Mucosa of descending colon (tissue), 3 donors: ENCODE measurements around the gene SEMA6D. TPM values are rescaled to one million over a fixed set of nuclear protein-coding genes. Genes with fewer than 3 reads are reported as not detected.

Experiments used
- ATAC-seq: fragments of 200-7000 bp; cut with Tn5 transposase; one replicate; pipeline ENCODE4 v1.9.1; 2020; ENCODE audit warnings: mild to moderate bottlenecking, moderate library complexity
- DNase-seq, 3 donors: peaks; one replicate each; pipeline ENCODE4 v3.0.0-alpha.2; 2020
- H3K36me3 ChIP-seq: fragments of 200-600 bp; one replicate; pipeline ENCODE4 v1.8.0; 2021; ENCODE audit warnings: low read depth, mild to moderate bottlenecking
- H3K4me1 ChIP-seq: fragments of 200-600 bp; one replicate; pipeline ENCODE4 v1.8.0; 2021; ENCODE audit warnings: low read depth, mild to moderate bottlenecking
- H3K4me3 ChIP-seq: fragments of 200-600 bp; one replicate; pipeline ENCODE4 v1.8.0; 2021; ENCODE audit warnings: mild to moderate bottlenecking
- H3K9me3 ChIP-seq: fragments of 200-600 bp; one replicate; pipeline ENCODE4 v1.8.0; 2021; ENCODE audit warnings: mild to moderate bottlenecking
- intact Hi-C, 2 donors: fragments of 100-400 bp; cut with DNase I in 1 of 2; cut with micrococcal nuclease in 1 of 2; formaldehyde crosslinking; loops; one replicate each; pipeline versions ENCODE4 v1.11.0 to v1.11.1; 2022; cut with DNase I, micrococcal nuclease
- total RNA-seq, 3 donors: library from RNA; stranded (reverse); fragmentation: NEBNext Ultra II Directional in 2 of 3; extraction: Animal tissue kit (Norgen Biotek cat#: 25700) in 2 of 3; gene quantifications; one replicate each; pipeline versions ENCODE4 v1.2.1 to v1.2.4, GENCODE V29; 2021 to 2023
- TF ChIP-seq, protein P1 (sequence below): fragments of 200-600 bp; IDR thresholded peaks from one replicate; pipeline ENCODE4 v1.8.0; 2022; ENCODE audit warnings: antibody characterized with exemption, mild to moderate bottlenecking
- donor health status: DM: no; HTN: no; CAD: no; lungs with moderate emphysema.
- donor health status: DM: no; HTN: no; CAD: no.
- donor health status: DM: no; HTN: yes; CAD: no.

Gene SEMA6D
- total RNA-seq, 3 donors from 2014 or later, result 43.3 to 77.2 (median 48.3) TPM

DNA sequence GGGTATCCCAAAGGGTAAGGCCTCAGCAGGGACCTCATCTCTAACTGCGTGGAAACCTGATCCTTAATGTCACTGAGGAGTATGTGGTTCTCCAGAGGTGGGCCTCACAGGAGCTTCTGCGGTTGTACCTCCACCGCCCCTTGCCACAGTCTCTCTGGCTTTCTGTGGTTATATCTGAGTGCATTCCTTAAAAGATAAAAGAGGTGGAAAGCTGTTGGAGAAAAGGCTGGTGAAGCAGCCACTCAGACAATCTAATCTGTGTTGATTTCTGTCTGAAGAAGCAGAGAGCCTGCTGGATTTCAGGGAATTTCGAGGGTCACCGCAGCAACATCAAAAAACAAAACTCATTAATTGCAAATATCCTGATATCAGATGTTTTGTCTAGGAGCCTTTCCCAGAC lies 51.4 kb downstream of the SEMA6D start:
- Histone ChIP-seq H3K4me3 (no peak overlapping the region), H3K9me3 (no peaks in the 10 kb centered on the region), H3K36me3 (peaks cover 6% of the 10 kb centered on the region), H3K4me1 (no peaks in the 10 kb centered on the region)
- TF ChIP-seq, protein P1, sequence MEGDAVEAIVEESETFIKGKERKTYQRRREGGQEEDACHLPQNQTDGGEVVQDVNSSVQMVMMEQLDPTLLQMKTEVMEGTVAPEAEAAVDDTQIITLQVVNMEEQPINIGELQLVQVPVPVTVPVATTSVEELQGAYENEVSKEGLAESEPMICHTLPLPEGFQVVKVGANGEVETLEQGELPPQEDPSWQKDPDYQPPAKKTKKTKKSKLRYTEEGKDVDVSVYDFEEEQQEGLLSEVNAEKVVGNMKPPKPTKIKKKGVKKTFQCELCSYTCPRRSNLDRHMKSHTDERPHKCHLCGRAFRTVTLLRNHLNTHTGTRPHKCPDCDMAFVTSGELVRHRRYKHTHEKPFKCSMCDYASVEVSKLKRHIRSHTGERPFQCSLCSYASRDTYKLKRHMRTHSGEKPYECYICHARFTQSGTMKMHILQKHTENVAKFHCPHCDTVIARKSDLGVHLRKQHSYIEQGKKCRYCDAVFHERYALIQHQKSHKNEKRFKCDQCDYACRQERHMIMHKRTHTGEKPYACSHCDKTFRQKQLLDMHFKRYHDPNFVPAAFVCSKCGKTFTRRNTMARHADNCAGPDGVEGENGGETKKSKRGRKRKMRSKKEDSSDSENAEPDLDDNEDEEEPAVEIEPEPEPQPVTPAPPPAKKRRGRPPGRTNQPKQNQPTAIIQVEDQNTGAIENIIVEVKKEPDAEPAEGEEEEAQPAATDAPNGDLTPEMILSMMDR, result no peak
- intact Hi-C loops, result no loop called here
- DNase-seq (no peak), ATAC-seq (no peak)

DNA sequence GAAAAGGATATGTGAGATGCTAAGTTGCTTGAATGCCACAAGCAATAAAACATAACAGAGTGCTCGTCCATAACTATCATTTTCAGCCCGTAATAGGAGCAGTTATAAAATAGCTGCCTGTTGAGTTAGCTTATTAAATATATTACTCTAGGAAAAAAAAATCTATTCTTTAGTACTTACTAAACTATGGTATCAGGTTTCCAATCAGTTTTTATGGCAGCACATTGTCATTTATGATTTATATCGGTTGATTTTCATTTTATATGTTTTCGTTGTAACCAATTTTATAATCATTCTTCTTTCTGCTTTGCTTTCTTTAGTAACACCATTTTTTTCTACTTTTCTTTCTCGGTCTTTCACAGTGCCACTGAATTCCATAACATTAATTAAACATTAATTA lies 51.9 kb downstream of the SEMA6D start:
- intact Hi-C loops, result no loop called here
- Histone ChIP-seq H3K4me1 (no peaks in the 10 kb centered on the region), H3K36me3 (peaks cover 6% of the 10 kb centered on the region), H3K4me3 (no peak overlapping the region), H3K9me3 (no peaks in the 10 kb centered on the region)
- TF ChIP-seq, protein P1, result no peak
- DNase-seq, result no peak
- no peak for ATAC-seq

DNA sequence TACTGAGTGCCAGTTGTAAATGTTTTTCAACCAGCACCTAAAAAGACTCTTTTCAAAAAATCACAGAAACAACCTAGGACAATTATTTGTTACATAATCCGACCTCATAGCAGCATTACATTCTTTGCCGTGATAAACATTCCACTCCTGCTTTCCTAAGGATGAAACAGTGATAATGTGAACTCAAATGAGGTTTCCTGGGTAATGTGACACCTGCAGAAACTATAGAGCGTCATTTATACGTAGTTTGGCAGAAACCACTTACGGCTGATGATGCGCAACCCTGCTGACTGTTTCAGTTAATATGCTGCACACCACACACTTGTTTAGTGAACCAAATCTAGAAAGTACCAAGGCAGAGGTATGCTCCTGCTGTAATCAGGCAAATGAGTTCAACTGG lies 55.8 kb downstream of the SEMA6D start:
- Histone ChIP-seq H3K4me3 (no peak overlapping the region), H3K4me1 (no peaks in the 10 kb centered on the region), H3K36me3 (no peaks in the 10 kb centered on the region), H3K9me3 (no peaks in the 10 kb centered on the region)
- TF ChIP-seq, protein P1, result no peak
- DNase-seq (no peak), ATAC-seq (no peak)
- intact Hi-C loops, result no loop called here

GRCh38 chr15:47778263-47778770 lies 61.0 kb downstream of the SEMA6D start:
- ATAC-seq, result no peak
- TF ChIP-seq, protein P1, result no peak

GRCh38 chr15:47780971-47781370 lies 63.7 kb downstream of the SEMA6D start:
- Histone ChIP-seq H3K36me3 (no peaks in the 10 kb centered on the region), H3K9me3 (no peaks in the 10 kb centered on the region), H3K4me3 (no peak overlapping the region), H3K4me1 (no peaks in the 10 kb centered on the region)
- TF ChIP-seq, protein P1, result no peak
- no peak for DNase-seq
- intact Hi-C loops, result no loop called here
- no peak for ATAC-seq

More at GRCh38 chr15:47778263-47778770, 61.0 kb downstream of the SEMA6D start:
- no peaks in the 10 kb centered on the region for H3K9me3 ChIP-seq
- DNase-seq, result no peak
- intact Hi-C loops, result no loop called here
- no peaks in the 10 kb centered on the region for H3K36me3 ChIP-seq
- no peaks in the 10 kb centered on the region for H3K4me1 ChIP-seq
- H3K4me3 ChIP-seq, result no peak overlapping the region

- Histone ChIP-seq H3K4me1 (no peaks in the 10 kb centered on the region), H3K9me3 (no peaks in the 10 kb centered on the region), H3K4me3 (no peak overlapping the region), H3K36me3 (no peaks in the 10 kb centered on the region)
- DNase-seq, result no peak
- intact Hi-C loops, result no loop called here
- TF ChIP-seq, protein P1, result no peak
- no peak for ATAC-seq
These were observed 64.2 kb downstream of the SEMA6D start for GRCh38 chr15:47781527-47781926.
